HG02763 (cell line): ENCODE measurements around the gene CMKLR1.

Source experiments
- ATAC-seq: cut with Tn5 transposase; IDR thresholded peaks from one replicate; pipeline ENCODE4 v1.9.1; 2021; ENCODE audit warnings: mild to moderate bottlenecking, moderate library complexity; ENCODE audit not compliant: unreplicated experiment

The CMKLR1 gene

GRCh38 chr12:108338915-108339657 lies at the start of gene CMKLR1:
Gene CMKLR1, minus strand, starts transcription at chr12:108339311. Its CDS starts 45,720 bp downstream, at chr12:108293591.
- no peak for ATAC-seq

DNA sequence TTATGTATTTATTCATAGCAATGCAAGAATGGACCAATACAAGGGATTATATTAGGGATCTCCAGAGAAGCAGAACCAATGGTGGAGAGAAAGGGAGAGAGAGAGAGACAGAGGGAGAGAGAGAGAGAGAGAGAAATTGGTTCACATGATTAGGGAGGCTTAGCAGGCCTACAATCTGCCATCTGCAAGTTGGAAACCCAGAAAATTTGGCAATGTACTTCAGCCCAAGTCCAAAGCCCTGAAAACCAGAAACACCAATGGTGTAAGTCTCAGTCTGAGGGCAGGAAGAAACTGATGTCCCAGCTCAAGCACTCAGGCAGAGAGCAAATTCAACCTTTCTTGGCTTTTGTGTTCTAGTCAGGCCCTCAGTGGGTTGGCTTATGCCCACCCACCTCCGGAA lies 48.7 kb upstream of the CMKLR1 start:
- no peak for ATAC-seq

DNA sequence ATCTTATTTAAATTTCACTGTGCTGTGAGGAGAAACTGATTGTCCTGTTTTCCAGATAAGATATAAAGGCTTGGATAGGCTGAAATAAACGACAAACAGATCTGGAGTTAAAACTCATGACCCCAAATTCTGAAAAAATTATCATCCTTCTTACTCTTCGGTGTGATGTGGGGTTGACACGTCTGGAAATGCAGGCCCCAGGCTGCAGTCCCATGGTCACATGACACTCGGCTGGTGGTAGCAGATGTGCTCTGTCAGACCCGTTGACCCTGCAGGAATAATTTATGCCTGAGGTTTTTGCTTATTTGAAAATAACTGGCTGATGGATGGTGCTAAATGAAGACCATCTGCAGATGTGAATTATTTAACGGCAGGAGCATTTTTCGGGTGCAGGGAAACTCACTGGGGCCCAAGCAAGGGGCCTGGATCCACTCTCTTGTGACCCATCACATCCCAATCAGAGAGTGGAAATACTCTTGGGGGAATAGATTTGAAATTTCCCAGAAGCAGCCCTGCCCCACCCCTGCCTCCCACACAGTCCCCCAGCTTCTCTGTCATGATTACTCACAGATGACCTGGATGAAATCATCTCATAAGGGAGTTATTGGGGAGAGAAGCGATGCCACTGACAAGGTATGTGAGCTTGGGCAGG lies 47.7 kb upstream of the CMKLR1 start:
- no peak for ATAC-seq

GRCh38 chr12:108382437-108382801 lies 43.3 kb upstream of the CMKLR1 start:
- no peak for ATAC-seq

DNA sequence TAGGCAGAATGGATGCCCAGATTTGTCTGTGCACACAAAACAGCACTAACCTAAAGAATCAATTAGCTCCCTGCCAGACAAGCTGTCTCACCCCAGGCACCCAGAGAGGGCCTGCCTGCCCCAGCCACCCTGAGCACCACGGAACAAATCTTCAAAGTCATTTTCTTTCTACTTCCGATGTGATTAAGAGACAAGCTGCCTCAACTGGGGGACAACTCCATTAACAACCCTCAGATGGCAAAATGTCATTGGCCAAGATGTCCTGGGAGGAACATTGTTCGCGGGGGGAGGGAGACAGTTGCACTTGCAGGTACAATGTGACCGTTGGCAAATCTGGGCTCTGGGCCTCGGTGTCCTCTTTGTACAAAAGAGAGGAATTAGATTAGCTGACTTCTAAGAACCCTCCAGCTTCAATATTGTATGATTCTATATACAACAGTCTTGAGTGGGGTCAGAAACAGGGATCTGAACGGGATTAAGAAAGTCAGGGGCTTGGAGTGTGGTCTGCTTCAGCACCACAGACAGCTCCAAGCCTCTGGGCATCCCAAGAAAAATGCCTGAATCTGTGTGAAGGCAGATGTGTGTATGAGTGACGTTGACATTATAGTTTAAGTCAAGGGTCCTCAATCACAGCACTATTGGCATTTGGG lies 42.8 kb upstream of the CMKLR1 start:
- ATAC-seq = no peak

- no peak for ATAC-seq
Measured at GRCh38 chr12:108380382-108380781, 41.3 kb upstream of the CMKLR1 start.

- no peak for ATAC-seq
Measured at GRCh38 chr12:108379823-108380222, 40.7 kb upstream of the CMKLR1 start.

DNA sequence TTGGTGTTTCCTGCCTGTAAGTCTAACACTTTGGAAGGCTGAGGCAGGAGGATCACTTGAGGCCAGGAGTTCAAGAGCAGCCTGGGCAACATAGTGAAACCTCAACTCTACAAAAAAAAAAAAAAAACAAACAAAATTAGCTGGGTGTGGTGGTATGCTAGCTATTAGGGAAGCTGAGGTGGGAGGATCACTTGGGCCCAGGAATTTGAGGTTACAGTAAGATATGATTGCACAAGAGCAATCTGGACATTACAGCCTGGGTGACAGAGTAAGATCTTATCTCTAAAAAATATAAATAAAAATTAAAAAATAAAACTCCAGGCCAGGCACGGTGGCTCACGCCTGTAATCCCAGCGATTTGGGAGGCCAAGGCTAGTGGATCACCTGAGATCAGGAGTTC lies 39.8 kb upstream of the CMKLR1 start:
- ATAC-seq = no peak

- no peak for ATAC-seq
Measured at GRCh38 chr12:108377260-108377659, 38.1 kb upstream of the CMKLR1 start.

DNA sequence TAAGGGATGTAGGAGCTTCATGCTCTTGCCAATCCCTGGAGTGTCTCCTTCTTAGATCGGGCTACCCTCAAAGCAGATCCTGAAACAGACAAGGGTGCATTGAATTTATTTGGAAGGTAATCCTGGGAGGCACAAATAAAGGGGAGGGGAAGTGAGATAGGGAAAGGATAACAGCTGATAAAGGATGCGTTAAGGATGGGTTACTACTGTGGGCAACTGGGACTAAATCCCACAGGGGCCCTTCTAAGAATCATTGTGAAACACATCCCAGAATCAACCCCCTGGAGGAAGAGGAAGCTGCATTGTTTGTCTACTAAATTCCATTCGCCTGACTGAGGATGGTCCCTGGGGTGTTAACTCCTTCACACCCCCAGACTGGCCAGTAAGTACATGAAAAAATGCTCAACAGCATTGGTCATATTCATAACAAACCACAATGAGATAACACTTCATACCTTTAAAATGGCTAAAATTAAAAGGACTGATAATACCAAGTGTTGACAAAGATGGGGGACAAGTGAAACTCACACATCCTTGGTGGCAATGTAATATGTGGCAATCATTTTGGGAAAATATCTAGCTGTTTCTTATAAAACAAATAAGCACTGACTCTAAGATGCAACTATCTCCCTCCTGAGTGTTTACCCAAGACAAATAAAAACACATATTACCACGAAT lies 37.0 kb upstream of the CMKLR1 start:
- no peak for ATAC-seq

GRCh38 chr12:108374596-108375320 lies 35.6 kb upstream of the CMKLR1 start:
- no peak for ATAC-seq

DNA sequence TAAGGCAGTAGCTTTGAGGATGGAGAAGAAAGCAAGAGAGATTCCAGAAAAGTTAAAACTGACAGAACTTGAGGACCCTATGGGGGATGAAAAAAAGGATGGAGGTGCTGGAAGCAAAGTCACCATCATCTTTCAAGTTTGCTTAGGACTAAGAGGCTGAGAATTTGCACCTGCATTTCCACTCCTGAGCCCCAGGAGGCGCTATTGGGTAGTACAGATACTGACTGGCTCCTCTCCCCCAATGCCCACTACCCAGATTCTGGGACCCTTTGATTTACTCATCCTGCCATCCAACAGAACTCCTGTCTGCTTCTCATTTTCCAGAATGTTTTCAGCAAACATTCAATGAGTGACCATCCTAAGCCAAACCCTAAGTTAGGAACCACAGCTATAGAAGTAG lies 34.0 kb upstream of the CMKLR1 start:
- ATAC-seq = no peak

GRCh38 chr12:108371801-108372344 lies 32.8 kb upstream of the CMKLR1 start:
- ATAC-seq = no peak

GRCh38 chr12:108370415-108370814 lies 31.3 kb upstream of the CMKLR1 start:
- ATAC-seq = no peak

DNA sequence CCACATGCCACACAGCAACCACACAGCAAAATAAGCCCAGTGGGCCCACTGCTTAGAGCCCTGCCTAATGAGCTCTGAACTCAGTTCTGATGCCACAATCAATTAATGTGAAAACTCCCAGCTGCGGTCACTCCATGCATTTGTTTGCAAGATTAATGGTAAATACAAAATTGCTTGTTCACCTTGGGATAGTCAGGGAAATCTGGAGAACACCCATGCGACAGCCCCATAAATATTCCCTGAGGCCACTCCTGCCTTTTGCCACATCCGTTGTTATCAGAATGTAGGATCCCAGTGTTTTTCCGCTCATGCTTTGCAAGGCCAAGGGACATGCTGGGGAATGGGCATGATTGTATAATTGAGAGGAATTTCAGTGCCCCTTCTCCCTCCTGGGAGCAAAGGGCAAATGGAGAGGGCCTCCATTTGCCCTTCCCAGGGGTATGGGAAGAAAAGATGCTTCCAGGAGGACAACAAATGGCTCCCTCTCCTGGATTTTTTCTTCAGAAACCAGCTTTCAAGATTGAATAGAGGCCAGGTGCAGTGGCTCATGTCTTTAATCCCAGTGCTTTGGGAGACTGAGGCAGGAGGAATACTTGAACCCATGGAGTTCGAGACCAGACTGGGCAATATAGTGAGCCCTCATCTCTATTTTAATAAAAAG lies 30.8 kb upstream of the CMKLR1 start:
- ATAC-seq = no peak

- ATAC-seq = no peak
Measured at GRCh38 chr12:108368089-108368488, 29.0 kb upstream of the CMKLR1 start.

- no peak for ATAC-seq
Measured at GRCh38 chr12:108367436-108367835, 28.3 kb upstream of the CMKLR1 start.

DNA sequence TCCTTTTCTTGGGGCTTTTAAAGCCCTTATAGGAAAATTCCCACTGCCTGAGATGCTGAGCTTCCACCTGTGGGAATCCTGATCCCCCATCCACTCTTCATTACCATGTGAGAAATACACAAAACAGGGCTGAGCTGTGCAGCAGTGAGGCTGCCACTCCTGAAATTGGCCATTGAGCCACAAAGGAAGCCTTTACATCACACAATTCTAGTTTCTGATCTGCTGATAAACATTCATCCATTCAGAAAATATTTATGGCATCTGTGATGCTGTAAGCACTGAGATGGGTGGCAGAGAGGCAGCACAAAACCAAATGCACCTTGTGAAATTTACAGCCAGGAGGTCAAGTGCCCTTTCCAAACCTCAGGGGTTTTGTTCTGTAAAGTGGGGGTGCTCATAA lies 26.2 kb upstream of the CMKLR1 start:
- ATAC-seq = no peak

GRCh38 chr12:108364879-108365278 lies 25.8 kb upstream of the CMKLR1 start:
- ATAC-seq = no peak

DNA sequence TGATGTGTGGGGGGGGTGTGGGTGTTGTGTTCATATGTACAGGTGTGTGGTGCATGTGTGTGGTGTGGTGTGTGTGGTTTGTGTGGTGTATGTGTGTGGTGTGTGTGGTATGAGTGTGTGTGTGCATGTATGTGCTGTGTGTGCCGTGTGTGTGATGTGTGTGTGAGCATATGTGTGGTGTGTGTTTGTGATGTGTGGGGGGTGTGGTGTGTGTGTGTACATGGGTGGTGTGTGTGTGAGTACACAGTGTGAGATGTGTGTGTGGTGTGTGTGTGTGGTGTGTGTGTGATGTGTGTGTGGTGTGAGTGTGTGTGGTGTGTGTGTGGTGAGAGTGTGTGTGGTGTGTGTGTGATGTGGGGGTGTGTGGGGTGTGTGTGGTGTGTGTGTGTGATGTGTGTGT lies 24.5 kb upstream of the CMKLR1 start:
- ATAC-seq = no peak
